K562 (cell line): Measurements from ENCODE around the gene INHBC. TPM values are rescaled to one million over a fixed set of nuclear protein-coding genes. Genes with fewer than 3 reads are reported as not detected.

Source experiments
- ARID3B ChIP-seq: fragments of 250-450 bp; sonication (Bioruptor Pico); IDR thresholded peaks from 2 replicates; pipeline ENCODE4 v1.4.0; 2020; ENCODE audit warnings: borderline replicate concordance
- CHCHD3 ChIP-seq: fragments of 250-450 bp; sonication (Bioruptor Pico); IDR thresholded peaks from 2 replicates; pipeline ENCODE4 v2.1.2; 2022; ENCODE audit warnings: mild to moderate bottlenecking
- CREBBP ChIP-seq: IDR thresholded peaks from one replicate; pipeline ENCODE4 v1.6.1; 2012; ENCODE audit warnings: low read depth, mild to moderate bottlenecking, control low read depth, inconsistent platforms, low read length
- ETV1 ChIP-seq: fragments of 450-650 bp; conservative IDR thresholded peaks from 2 replicates; pipeline ENCODE4 v1.6.1; 2016; ENCODE audit warnings: missing genetic modification characterization, control low read depth, low read depth, missing compliant biosample characterization
- MYC ChIP-seq, 2 experiments: fragments of 250-450 bp in 1 of 2; sonication (Bioruptor Pico) in 1 of 2; IDR thresholded peaks; 2 replicates each; pipeline versions ENCODE4 v1.5.1 to v1.6.1; 2012 to 2021; ENCODE audit warnings: low read depth in 2 of 2, borderline replicate concordance in 1 of 2, improper control_type of control experiment in 1 of 2, low read length in 1 of 2, mild to moderate bottlenecking in 1 of 2, moderate library complexity in 1 of 2
- NFXL1 ChIP-seq: fragments of 450-650 bp; formaldehyde crosslinking; IDR thresholded peaks from 2 replicates; pipeline ENCODE4 v1.4.0; 2021; ENCODE audit warnings: mild to moderate bottlenecking
- PHF8 ChIP-seq: fragments of 200-600 bp; sonication (generic); IDR thresholded peaks from 2 replicates; pipeline ENCODE4 v1.6.1; 2012; ENCODE audit warnings: mixed run types, mild to moderate bottlenecking, inconsistent platforms, low read length, moderate library complexity, borderline replicate concordance
- RBM14 ChIP-seq: fragments of 200-400 bp; formaldehyde crosslinking; IDR thresholded peaks from 2 replicates; pipeline ENCODE4 v1.6.1; 2018; ENCODE audit warnings: low read depth, mild to moderate bottlenecking, low read length, moderate library complexity, borderline replicate concordance; ENCODE audit not compliant: insufficient read depth
- SNIP1 ChIP-seq: fragments of 450-650 bp; IDR thresholded peaks from 2 replicates; pipeline ENCODE4 v1.7.1; 2017; ENCODE audit warnings: low read depth, mild to moderate bottlenecking
- SREBF1 ChIP-seq: fragments of 150-350 bp; IDR thresholded peaks from 2 replicates; pipeline ENCODE4 v1.6.1; 2014; ENCODE audit warnings: antibody characterized with exemption, low read depth, low read length, borderline replicate concordance
- ZBTB12 ChIP-seq: fragments of 250-450 bp; sonication (Bioruptor Pico); IDR thresholded peaks from 2 replicates; pipeline ENCODE4 v1.4.0; 2020
- ZBTB5 ChIP-seq: fragments of 450-650 bp; IDR thresholded peaks from 2 replicates; pipeline ENCODE4 v1.6.1; 2017; ENCODE audit warnings: antibody characterized with exemption
- ZHX1 ChIP-seq: fragments of 150-350 bp; conservative IDR thresholded peaks from 2 replicates; pipeline ENCODE4 v1.6.1; 2014; ENCODE audit warnings: low read length
- ZKSCAN1 ChIP-seq: fragments of 150-350 bp; IDR thresholded peaks from 2 replicates; pipeline ENCODE4 v1.6.1; 2016; ENCODE audit warnings: low read depth, low read length
- ZNF134 ChIP-seq: fragments of 250-450 bp; sonication (Bioruptor Pico); conservative IDR thresholded peaks from 2 replicates; pipeline ENCODE4 v1.4.0; 2020
- ZNF3 ChIP-seq: fragments of 250-450 bp; sonication (Bioruptor Pico); IDR thresholded peaks from 2 replicates; pipeline ENCODE4 v1.5.0; 2021; ENCODE audit warnings: mild to moderate bottlenecking, moderate library complexity
- ZNF316 ChIP-seq: fragments of 450-650 bp; IDR thresholded peaks from 2 replicates; pipeline ENCODE4 v1.6.1; 2016
- ZNF431 ChIP-seq: sonication (generic); formaldehyde crosslinking; IDR thresholded peaks from 2 replicates; pipeline ENCODE4 v1.8.0; 2022; ENCODE audit warnings: mild to moderate bottlenecking, missing genetic modification reagents
- ZNF75A ChIP-seq: fragments of 450-650 bp; formaldehyde crosslinking; IDR thresholded peaks from 2 replicates; pipeline ENCODE4 v1.4.0; 2020; ENCODE audit warnings: mild to moderate bottlenecking
- polyA plus RNA-seq, 8 experiments: library from polyadenylated mRNA; depleted of rRNA in 4 of 8; stranded (reverse) in 5 of 8; unstranded in 3 of 8; fragments of >200 nt; fragmentation: Nextera tagmentation in 2 of 8; fragmentation: Illumina TruSeq in 1 of 8; extraction: Ambion mirVana in 2 of 8; extraction: Trizol in 1 of 8; gene quantifications; 2 replicates each; pipeline versions ENCODE4 v1.2.1 to v1.2.3, GENCODE V29; 2011 to 2014; ENCODE audit warnings: inconsistent platforms in 1 of 8, missing spikeins in 1 of 8
- total RNA-seq, 7 experiments: library from RNA; depleted of rRNA in 6 of 7; stranded (reverse); fragments of >200 nt in 6 of 7; fragmentation: Illumina TruSeq in 2 of 7; extraction: Trizol in 2 of 7; gene quantifications; 2 replicates each; pipeline versions ENCODE4 v1.2.1 to v1.2.3, GENCODE V29; 2011 to 2021; ENCODE audit warnings: low replicate concordance in 1 of 7

INHBC gene
- total and polyA plus RNA-seq, 9 of the 15 experiments (the other 6 are each of a cell fraction or from before 2014, with no cell fraction given): 0.07 to 0.24 (median 0.15) TPM; not detected in 4

- TF ChIP-seq ETV1 (tag) (0 out of 2 replicates have a peak, but pooled peaks have one; percentile 25), ZNF316 (no peak), ZNF431 (CRISPR knock-in tag) (peak; percentile 95), PHF8 (peak; percentile 51; the same call in 1 of the 2 replicates), SNIP1 (no peak), ZBTB5 (no peak), ZNF134 (no peak), ZBTB12 (CRISPR knock-in tag) (peak; percentile 82), NFXL1 (no peak), SREBF1 (no peak), ZKSCAN1 (peak; percentile 63; the same call in 1 of the 2 replicates), ARID3B (CRISPR knock-in tag) (0 out of 2 replicates have a peak, but pooled peaks have one; percentile 48), CHCHD3 (CRISPR knock-in tag) (no peak), RBM14 (no peak), ZNF75A (CRISPR knock-in tag) (no peak), ZNF3 (CRISPR knock-in tag) (no peak), ZHX1 (no peak), MYC (IDR thresholded peaks at IDR 0.05; ENCODE audit: low read depth, low read length) (peak; percentile 96), MYC (CRISPR knock-in tag; IDR thresholded peaks at IDR 0.05; ENCODE audit: borderline replicate concordance, low read depth) (no peak), CREBBP (no peak)
These were observed 3.5 kb upstream of the INHBC start, which contains the start of gene R3HDM2 (continued) for GRCh38 chr12:57430931-57431566.
